SU-DHL-6 (cell line): ENCODE results near the gene MEOX2.

Experiments
- EZH2phosphoT487 ChIP-seq: fragments of 200-600 bp; sonication (generic), shearing (Covaris generic); conservative IDR thresholded peaks from 2 replicates; pipeline ENCODE4 v1.6.1; 2018; ENCODE audit warnings: mild to moderate bottlenecking, antibody characterized with exemption, low read length, moderate library complexity, mixed read lengths
- TF ChIP-seq, protein P1 (sequence below): fragments of 200-600 bp; sonication (generic); IDR thresholded peaks from one replicate; pipeline ENCODE4 v1.5.1; 2017; ENCODE audit warnings: antibody characterized with exemption, mild to moderate bottlenecking, low read length, moderate library complexity; ENCODE audit not compliant: insufficient read depth, poor library complexity, severe bottlenecking

- TF ChIP-seq, protein P1, sequence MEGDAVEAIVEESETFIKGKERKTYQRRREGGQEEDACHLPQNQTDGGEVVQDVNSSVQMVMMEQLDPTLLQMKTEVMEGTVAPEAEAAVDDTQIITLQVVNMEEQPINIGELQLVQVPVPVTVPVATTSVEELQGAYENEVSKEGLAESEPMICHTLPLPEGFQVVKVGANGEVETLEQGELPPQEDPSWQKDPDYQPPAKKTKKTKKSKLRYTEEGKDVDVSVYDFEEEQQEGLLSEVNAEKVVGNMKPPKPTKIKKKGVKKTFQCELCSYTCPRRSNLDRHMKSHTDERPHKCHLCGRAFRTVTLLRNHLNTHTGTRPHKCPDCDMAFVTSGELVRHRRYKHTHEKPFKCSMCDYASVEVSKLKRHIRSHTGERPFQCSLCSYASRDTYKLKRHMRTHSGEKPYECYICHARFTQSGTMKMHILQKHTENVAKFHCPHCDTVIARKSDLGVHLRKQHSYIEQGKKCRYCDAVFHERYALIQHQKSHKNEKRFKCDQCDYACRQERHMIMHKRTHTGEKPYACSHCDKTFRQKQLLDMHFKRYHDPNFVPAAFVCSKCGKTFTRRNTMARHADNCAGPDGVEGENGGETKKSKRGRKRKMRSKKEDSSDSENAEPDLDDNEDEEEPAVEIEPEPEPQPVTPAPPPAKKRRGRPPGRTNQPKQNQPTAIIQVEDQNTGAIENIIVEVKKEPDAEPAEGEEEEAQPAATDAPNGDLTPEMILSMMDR = no peak
- TF ChIP-seq EZH2phosphoT487 = no peak
Measured at GRCh38 chr7:15607529-15608210, 78.8 kb downstream of the MEOX2 start.
